Uterus (tissue), 4 donors: Measurements from ENCODE around the gene SCRT2. TPM values are rescaled to one million over a fixed set of nuclear protein-coding genes. Genes with fewer than 3 reads are reported as not detected.

ENCODE experiments used
- DNase-seq, 2 donors: peaks; one replicate each; pipeline ENCODE4 v3.0.0-alpha.2; 2019 to 2020
- H3K27ac ChIP-seq, 2 donors: fragments of 200-600 bp; sonication (generic); 1 replicate in 1 of 2; 2 replicates in 1 of 2; pipeline ENCODE4 v1.5.1; 2016 to 2018
- H3K27me3 ChIP-seq, 2 donors: fragments of 200-600 bp; sonication (generic); one replicate each; pipeline ENCODE4 v1.5.1; 2018 to 2019; ENCODE audit warnings: control low read depth in 1 of 2
- H3K36me3 ChIP-seq, 2 donors: fragments of 200-600 bp; sonication (generic); one replicate each; pipeline ENCODE4 v1.5.1; 2019; ENCODE audit warnings: control low read depth in 1 of 2
- H3K4me1 ChIP-seq, 2 donors: fragments of 200-600 bp; sonication (generic); one replicate each; pipeline ENCODE4 v1.5.1; 2018 to 2019; ENCODE audit warnings: control low read depth in 1 of 2
- H3K4me3 ChIP-seq, 2 donors: fragments of 200-600 bp; sonication (generic); 1 replicate in 1 of 2; 2 replicates in 1 of 2; pipeline ENCODE4 v1.5.1; 2018 to 2019; ENCODE audit warnings: mild to moderate bottlenecking in 1 of 2
- H3K9me3 ChIP-seq, 2 donors: fragments of 200-600 bp; sonication (generic); one replicate each; pipeline ENCODE4 v1.5.1; 2019; ENCODE audit warnings: control low read depth in 1 of 2
- POLR2A ChIP-seq, 2 donors: fragments of 450-650 bp; IDR thresholded peaks; one replicate each; pipeline ENCODE4 v1.6.1; 2016; ENCODE audit warnings: antibody characterized with exemption in 2 of 2, mild to moderate bottlenecking in 1 of 2, moderate library complexity in 1 of 2
- intact Hi-C: fragments of 100-400 bp; cut with DNase I; formaldehyde crosslinking; loops from one replicate; pipeline ENCODE4 v1.15.1; 2023; ENCODE audit warnings: low total_unique reads
- total RNA-seq, 4 donors: library from RNA; depleted of rRNA in 3 of 4; stranded (reverse); fragments of >200 nt in 3 of 4; gene quantifications; one replicate each; pipeline versions ENCODE4 v1.1.0 to v1.2.4, GENCODE V29; 2014 to 2023
- TF ChIP-seq, protein P1 (sequence below), 4 experiments: fragments of 200-600 bp in 2 of 4; fragments of 450-650 bp in 2 of 4; sonication (generic) in 2 of 4; IDR thresholded peaks; one replicate each; pipeline ENCODE4 v1.5.1; 2016 to 2019; ENCODE audit warnings: antibody characterized with exemption in 4 of 4, mild to moderate bottlenecking in 2 of 4, moderate library complexity in 1 of 4
- donor health status: DM: yes; HTN: yes; CAD: no.

SCRT2 gene
- total RNA-seq, 4 donors from 2014 or later = not detected

DNA sequence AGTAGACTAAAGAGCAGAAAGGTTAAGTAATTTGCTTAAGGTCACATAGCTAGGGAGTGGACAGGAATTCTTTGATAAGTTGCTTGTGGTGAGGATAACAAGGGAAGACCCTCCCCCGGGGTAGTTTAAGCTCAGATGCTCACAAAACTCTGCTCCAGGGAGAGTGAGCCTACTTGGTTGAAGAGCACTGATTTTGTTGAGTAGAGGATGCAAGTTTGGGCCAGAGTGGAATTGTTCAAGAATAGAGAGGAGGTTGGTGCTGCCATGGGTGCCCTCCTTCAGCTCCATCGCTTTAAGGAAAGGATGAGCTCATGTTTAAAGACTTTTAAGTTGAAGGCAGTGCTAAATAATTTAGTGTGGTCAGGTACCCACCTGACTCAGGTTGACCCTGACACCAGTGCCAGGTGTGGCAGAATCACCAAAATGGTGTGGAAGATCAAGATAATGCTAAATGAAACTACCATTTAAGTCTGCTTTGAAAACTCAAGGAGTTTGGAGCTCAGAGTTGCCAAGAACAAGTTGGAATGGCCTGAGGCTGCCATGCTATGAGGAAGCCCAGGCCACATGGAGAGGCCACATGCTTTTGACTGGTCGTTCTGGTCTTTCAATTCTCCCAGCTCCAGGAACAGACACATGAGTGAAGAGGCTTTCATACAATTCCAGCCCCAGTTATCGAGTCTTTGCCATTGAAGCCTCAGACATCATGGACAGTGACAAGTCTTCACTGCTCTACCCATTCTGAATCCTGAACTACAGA is 57.5 kb downstream of the SCRT2 start:
- H3K27me3 ChIP-seq = no peaks in the 10 kb centered on the region
- H3K27ac ChIP-seq = no peak overlapping the region
- no peak for TF ChIP-seq POLR2A (IDR thresholded peaks at IDR 0.05)
- TF ChIP-seq, protein P1, sequence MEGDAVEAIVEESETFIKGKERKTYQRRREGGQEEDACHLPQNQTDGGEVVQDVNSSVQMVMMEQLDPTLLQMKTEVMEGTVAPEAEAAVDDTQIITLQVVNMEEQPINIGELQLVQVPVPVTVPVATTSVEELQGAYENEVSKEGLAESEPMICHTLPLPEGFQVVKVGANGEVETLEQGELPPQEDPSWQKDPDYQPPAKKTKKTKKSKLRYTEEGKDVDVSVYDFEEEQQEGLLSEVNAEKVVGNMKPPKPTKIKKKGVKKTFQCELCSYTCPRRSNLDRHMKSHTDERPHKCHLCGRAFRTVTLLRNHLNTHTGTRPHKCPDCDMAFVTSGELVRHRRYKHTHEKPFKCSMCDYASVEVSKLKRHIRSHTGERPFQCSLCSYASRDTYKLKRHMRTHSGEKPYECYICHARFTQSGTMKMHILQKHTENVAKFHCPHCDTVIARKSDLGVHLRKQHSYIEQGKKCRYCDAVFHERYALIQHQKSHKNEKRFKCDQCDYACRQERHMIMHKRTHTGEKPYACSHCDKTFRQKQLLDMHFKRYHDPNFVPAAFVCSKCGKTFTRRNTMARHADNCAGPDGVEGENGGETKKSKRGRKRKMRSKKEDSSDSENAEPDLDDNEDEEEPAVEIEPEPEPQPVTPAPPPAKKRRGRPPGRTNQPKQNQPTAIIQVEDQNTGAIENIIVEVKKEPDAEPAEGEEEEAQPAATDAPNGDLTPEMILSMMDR (IDR thresholded peaks at IDR 0.05) = no peak
- no peak for DNase-seq
- intact Hi-C loops = no loop called here
- H3K4me3 ChIP-seq = no peak overlapping the region
- no peaks in the 10 kb centered on the region for H3K36me3 ChIP-seq
- no peaks in the 10 kb centered on the region for H3K4me1 ChIP-seq
- H3K9me3 ChIP-seq = no peaks in the 10 kb centered on the region

DNA sequence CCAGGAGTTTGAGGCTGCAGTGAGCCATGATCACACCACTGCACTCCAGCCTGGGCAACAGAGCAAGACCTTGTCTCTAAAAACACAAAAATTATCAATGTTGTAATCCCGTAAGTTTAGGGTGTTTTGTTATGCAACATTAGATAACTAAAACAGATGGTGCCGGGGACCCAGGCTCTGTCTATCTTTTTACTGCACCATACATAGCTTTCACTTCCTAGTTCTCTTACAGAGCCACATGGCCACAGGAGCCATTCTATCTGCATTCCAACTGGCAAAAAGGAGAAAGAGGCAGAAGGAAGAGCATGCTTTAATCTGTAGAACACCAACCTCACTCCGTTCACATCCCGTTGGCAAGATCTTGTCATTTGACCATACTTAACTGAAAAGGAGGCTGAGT is 60.1 kb downstream of the SCRT2 start:
- no peak overlapping the region for H3K27ac ChIP-seq
- intact Hi-C loops = no loop called here
- no peaks in the 10 kb centered on the region for H3K36me3 ChIP-seq
- H3K4me1 ChIP-seq = no peaks in the 10 kb centered on the region
- DNase-seq = no peak
- no peak for TF ChIP-seq POLR2A (IDR thresholded peaks at IDR 0.05)
- TF ChIP-seq, protein P1 (IDR thresholded peaks at IDR 0.05) = no peak
- no peaks in the 10 kb centered on the region for H3K9me3 ChIP-seq
- H3K27me3 ChIP-seq = peaks cover 0 to 7% of the 10 kb centered on the region in 2 donors
- H3K4me3 ChIP-seq = no peak overlapping the region

DNA sequence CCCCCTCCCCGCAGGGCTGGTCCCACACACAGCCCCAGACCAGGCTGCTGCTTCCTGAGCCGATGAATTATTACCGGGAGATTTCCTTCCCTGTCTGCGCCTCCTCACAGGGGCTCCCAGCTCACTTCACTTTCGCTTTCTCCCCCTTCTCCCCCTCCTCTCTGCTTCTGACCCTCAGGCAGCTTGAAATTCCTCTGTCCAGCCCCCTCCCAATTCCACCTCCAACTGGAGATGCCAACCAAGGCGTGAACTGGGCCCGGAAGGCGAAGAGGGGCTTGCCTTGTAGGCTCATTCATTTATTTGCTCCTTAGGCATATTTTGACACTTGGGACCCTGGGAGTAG is 63.8 kb downstream of the SCRT2 start:
- Histone ChIP-seq H3K27ac (no peak overlapping the region), H3K27me3 (peaks cover 0 to 7% of the 10 kb centered on the region in 2 donors), H3K4me1 (no peaks in the 10 kb centered on the region), H3K9me3 (no peaks in the 10 kb centered on the region), H3K36me3 (no peaks in the 10 kb centered on the region), H3K4me3 (no peak overlapping the region)
- no peak for TF ChIP-seq POLR2A (IDR thresholded peaks at IDR 0.05)
- TF ChIP-seq, protein P1 (IDR thresholded peaks at IDR 0.05) = no peak
- intact Hi-C loops = no loop called here
- no peak for DNase-seq

Other genes with a start within 250 kb of the SCRT2 start
- 10 to 100 TPM; 11.0 to 44.0 (median 35.8) TPM for gene TBC1D20, start 213.3 kb downstream of the SCRT2 start, total RNA-seq
- 100 to 1,000 TPM in 2 of 4 donors, 10 to 100 TPM in 2; 48.2 to 207 (median 85.8) TPM for gene CSNK2A1, start 132.0 kb downstream of the SCRT2 start, total RNA-seq
- gene TCF15, start 65.5 kb downstream of the SCRT2 start, total RNA-seq = 1 to 10 TPM in 1 of 4 donors, under 1 TPM in 2, not detected in 1; 0.51 to 1.0 (median 0.97) TPM
- 10 to 100 TPM in 3 of 4 donors, 1 to 10 TPM in 1; 6.1 to 33.2 (median 16.6) TPM for gene SRXN1, start 22.6 kb downstream of the SCRT2 start, total RNA-seq
- 1 to 10 TPM in 3 of 4 donors, under 1 TPM in 1; 0.83 to 8.7 (median 1.5) TPM for gene SLC52A3, start 92.7 kb upstream of the SCRT2 start, total RNA-seq
- gene FAM110A, start 157.9 kb upstream of the SCRT2 start, total RNA-seq = 1 to 10 TPM in 3 of 4 donors, under 1 TPM in 1; 0.59 to 6.2 (median 4.0) TPM
- gene ANGPT4, start 240.5 kb upstream of the SCRT2 start, total RNA-seq = 1 to 10 TPM in 3 of 4 donors, under 1 TPM in 1; 0.55 to 8.8 (median 3.8) TPM